Activated CD8-positive, alpha-beta memory T cell treated with anti-CD3 and anti-CD28 coated beads for 48 hours (primary cell): ENCODE measurements around the gene LACC1.

Experiments used
- DNase-seq, 3 experiments: peaks; one replicate each; pipeline ENCODE4 v3.0.0-alpha.2; 2020; ENCODE audit warnings: low read depth in 2 of 3, low spot score in 2 of 3

Gene LACC1

GRCh38 chr13:43883631-43884030 lies 3.9 kb downstream of the LACC1 start:
- no peak for DNase-seq

GRCh38 chr13:43884222-43884621 lies 4.5 kb downstream of the LACC1 start:
- DNase-seq: no peak

- DNase-seq: no peak
These were observed 14.7 kb downstream of the LACC1 start for GRCh38 chr13:43894438-43894837.

- no peak for DNase-seq
These were observed 16.2 kb downstream of the LACC1 start for GRCh38 chr13:43895940-43896339.

GRCh38 chr13:43905435-43906031 lies 25.8 kb downstream of the LACC1 start:
- no peak for DNase-seq

- DNase-seq: no peak
These were observed 28.7 kb downstream of the LACC1 start for GRCh38 chr13:43908156-43909126.

GRCh38 chr13:43910856-43911255 lies 31.2 kb downstream of the LACC1 start:
- DNase-seq: no peak

GRCh38 chr13:43911278-43911677 lies 31.6 kb downstream of the LACC1 start:
- no peak for DNase-seq

GRCh38 chr13:43911871-43912270 lies 32.2 kb downstream of the LACC1 start:
- no peak for DNase-seq

GRCh38 chr13:43915451-43915850 lies 35.7 kb downstream of the LACC1 start:
- DNase-seq: no peak

- no peak for DNase-seq
These were observed 37.1 kb downstream of the LACC1 start for GRCh38 chr13:43916828-43917227.

- no peak for DNase-seq
These were observed 38.9 kb downstream of the LACC1 start for GRCh38 chr13:43918636-43919035.

- DNase-seq: no peak
These were observed 41.4 kb downstream of the LACC1 start for GRCh38 chr13:43920965-43921674.

GRCh38 chr13:43924549-43925245 lies 45.0 kb downstream of the LACC1 start:
- no peak for DNase-seq

- no peak for DNase-seq
These were observed 50.2 kb downstream of the LACC1 start for GRCh38 chr13:43929947-43930346.

- no peak for DNase-seq
These were observed 53.7 kb downstream of the LACC1 start for GRCh38 chr13:43933378-43933777.

GRCh38 chr13:43934273-43934672 lies 54.6 kb downstream of the LACC1 start:
- no peak for DNase-seq

GRCh38 chr13:43935878-43936277 lies 56.2 kb downstream of the LACC1 start:
- no peak for DNase-seq

- DNase-seq: no peak
These were observed 56.9 kb downstream of the LACC1 start for GRCh38 chr13:43936647-43937046.

GRCh38 chr13:43937839-43938238 lies 58.1 kb downstream of the LACC1 start:
- no peak for DNase-seq

- no peak for DNase-seq
These were observed 58.7 kb downstream of the LACC1 start for GRCh38 chr13:43938449-43938848.
